Gastrocnemius medialis (tissue), 4 donors: ENCODE measurements around the gene FLT4. TPM values are rescaled to one million over a fixed set of nuclear protein-coding genes. Genes with fewer than 3 reads are reported as not detected.

Experiments used
- ATAC-seq, 2 donors: fragments of 150-250 bp; one replicate each; pipeline ENCODE4 v1.9.1; 2016
- DNase-seq, 2 donors: peaks; one replicate each; pipeline ENCODE4 v3.0.0-alpha.2; 2019
- H3K27ac ChIP-seq, 4 donors: fragments of 200-600 bp; sonication (generic); 1 replicate in 1 of 4; 2 replicates in 3 of 4; pipeline ENCODE4 v1.5.1; 2016 to 2018; ENCODE audit warnings: mild to moderate bottlenecking in 2 of 4, moderate library complexity in 1 of 4
- H3K27me3 ChIP-seq, 3 donors: fragments of 200-600 bp; sonication (generic) in 2 of 3; 1 replicate in 1 of 3; 2 replicates in 2 of 3; pipeline versions ENCODE4 v1.5.1 to v1.6.0; 2016 to 2019; ENCODE audit warnings: mild to moderate bottlenecking in 1 of 3, moderate library complexity in 1 of 3
- H3K36me3 ChIP-seq, 2 donors: fragments of 200-600 bp; sonication (generic) in 1 of 2; one replicate each; pipeline ENCODE4 v1.5.1; 2017 to 2018
- H3K4me1 ChIP-seq, 2 donors: fragments of 200-600 bp; sonication (generic) in 1 of 2; one replicate each; pipeline ENCODE4 v1.5.1; 2016 to 2017; ENCODE audit warnings: mild to moderate bottlenecking in 2 of 2
- H3K4me3 ChIP-seq, 4 donors: fragments of 200-600 bp; sonication (generic) in 3 of 4; 1 replicate in 1 of 4; 2 replicates in 3 of 4; pipeline ENCODE4 v1.5.1; 2016 to 2019; ENCODE audit warnings: mild to moderate bottlenecking in 2 of 4
- H3K9me3 ChIP-seq, 3 donors: fragments of 200-600 bp; sonication (generic) in 2 of 3; 1 replicate in 1 of 3; 2 replicates in 2 of 3; pipeline ENCODE4 v1.5.1; 2016 to 2019
- POLR2A ChIP-seq, 2 donors: fragments of 450-650 bp; IDR thresholded peaks; one replicate each; pipeline ENCODE4 v1.6.1; 2017; ENCODE audit warnings: antibody characterized with exemption in 2 of 2, mild to moderate bottlenecking in 2 of 2, moderate library complexity in 2 of 2
- in situ Hi-C, 4 donors: fragments of 200-750 bp; cut with MboI; loops; one replicate each; pipeline versions ENCODE4 v1.15.0 to v1.8.0; 2017; ENCODE audit warnings: low sequenced_read_pairs in 4 of 4
- intact Hi-C: fragments of 100-400 bp; cut with DNase I; formaldehyde crosslinking; loops from one replicate; pipeline ENCODE4 v1.15.1; 2023; ENCODE audit warnings: low total_unique reads
- total RNA-seq, 4 donors: library from RNA; depleted of rRNA; stranded (reverse); fragments of >200 nt; gene quantifications; one replicate each; pipeline versions ENCODE4 v1.1.0 to v1.2.3, GENCODE V29; 2016
- TF ChIP-seq, protein P1 (sequence below), 5 experiments: fragments of 450-650 bp in 3 of 5; fragments of 200-600 bp in 2 of 5; sonication (generic) in 2 of 5; IDR thresholded peaks in 4 of 5; conservative IDR thresholded peaks in 1 of 5; 1 replicate in 4 of 5; 2 replicates in 1 of 5; pipeline ENCODE4 v1.5.1; 2016 to 2019; ENCODE audit warnings: antibody characterized with exemption in 5 of 5, mild to moderate bottlenecking in 3 of 5, moderate library complexity in 3 of 5

Gene FLT4
- total RNA-seq, 4 donors from 2014 or later, result 2.6 to 4.7 (median 2.9) TPM

DNA sequence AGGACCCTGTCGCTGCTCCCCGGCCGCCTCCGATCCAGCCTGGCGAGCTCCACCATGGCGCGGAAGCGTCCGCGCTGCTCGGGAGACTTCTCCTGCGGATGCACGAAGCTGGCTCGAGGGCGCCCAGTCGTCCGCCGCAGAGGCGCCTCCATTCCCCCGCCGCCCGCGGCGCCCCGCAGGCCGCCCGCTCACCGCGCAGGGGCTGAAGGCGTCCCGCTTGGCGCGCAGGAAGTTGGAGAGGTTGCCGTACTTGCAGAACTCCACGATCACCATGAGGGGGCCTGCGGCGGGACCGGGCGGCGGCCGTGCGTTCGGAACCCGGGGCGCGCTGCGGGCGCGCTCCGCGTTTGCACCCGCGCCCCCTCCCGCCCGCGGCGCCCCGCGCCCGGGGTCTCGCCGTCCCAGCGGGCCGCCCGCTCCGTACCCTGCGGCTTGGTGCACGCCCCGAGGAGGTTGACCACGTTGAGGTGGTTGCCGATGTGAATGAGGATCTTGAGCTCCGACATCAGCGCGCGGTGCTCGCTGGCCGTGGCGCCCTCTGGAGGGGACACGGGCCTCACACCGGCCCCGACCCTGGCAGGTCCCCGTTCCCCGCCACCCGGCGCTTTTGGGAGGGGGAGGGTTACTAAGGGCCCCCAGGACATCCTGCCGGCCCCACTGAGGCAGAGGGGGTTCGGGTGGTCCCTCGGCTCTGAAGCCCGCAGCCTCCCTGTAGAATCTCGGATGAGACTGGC is 30.4 kb downstream of the FLT4 start:
- in situ Hi-C loops (no loop called here), intact Hi-C loops (no loop called here)
- H3K4me1 ChIP-seq, result no peaks in the 10 kb centered on the region
- DNase-seq (no peak), ATAC-seq (no peak)
- TF ChIP-seq, protein P1, sequence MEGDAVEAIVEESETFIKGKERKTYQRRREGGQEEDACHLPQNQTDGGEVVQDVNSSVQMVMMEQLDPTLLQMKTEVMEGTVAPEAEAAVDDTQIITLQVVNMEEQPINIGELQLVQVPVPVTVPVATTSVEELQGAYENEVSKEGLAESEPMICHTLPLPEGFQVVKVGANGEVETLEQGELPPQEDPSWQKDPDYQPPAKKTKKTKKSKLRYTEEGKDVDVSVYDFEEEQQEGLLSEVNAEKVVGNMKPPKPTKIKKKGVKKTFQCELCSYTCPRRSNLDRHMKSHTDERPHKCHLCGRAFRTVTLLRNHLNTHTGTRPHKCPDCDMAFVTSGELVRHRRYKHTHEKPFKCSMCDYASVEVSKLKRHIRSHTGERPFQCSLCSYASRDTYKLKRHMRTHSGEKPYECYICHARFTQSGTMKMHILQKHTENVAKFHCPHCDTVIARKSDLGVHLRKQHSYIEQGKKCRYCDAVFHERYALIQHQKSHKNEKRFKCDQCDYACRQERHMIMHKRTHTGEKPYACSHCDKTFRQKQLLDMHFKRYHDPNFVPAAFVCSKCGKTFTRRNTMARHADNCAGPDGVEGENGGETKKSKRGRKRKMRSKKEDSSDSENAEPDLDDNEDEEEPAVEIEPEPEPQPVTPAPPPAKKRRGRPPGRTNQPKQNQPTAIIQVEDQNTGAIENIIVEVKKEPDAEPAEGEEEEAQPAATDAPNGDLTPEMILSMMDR (IDR thresholded peaks at IDR 0.05 in 4 of 5, conservative IDR thresholded peaks at IDR 0.05 in 1 of 5), result no peak
- no peak for TF ChIP-seq POLR2A (IDR thresholded peaks at IDR 0.05)
- no peaks in the 10 kb centered on the region for H3K36me3 ChIP-seq
- H3K27me3 ChIP-seq, result peaks cover 0 to 16% (median 0%) of the 10 kb centered on the region in 3 donors
- H3K27ac ChIP-seq, result no peak overlapping the region
- no peaks in the 10 kb centered on the region for H3K9me3 ChIP-seq
- H3K4me3 ChIP-seq, result no peak overlapping the region

DNA sequence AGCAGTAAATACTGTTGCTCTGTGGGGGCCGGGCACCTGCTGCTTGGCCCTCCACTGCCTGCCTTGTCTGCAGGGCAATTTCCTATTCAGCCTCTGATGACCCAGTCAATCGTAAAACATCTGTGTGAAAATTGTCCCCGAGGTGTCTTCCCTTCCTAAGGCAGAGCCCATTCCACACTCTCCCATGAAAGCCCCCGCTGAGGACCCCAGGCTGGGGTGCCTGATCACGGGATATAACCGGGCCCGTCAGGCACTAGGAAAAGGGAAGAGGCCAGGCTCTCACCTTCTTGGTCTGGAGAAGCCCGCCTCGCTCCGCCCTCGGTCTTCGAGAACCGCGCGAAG is 30.9 kb downstream of the FLT4 start:
- intact Hi-C loops (no loop called here), in situ Hi-C loops (no loop called here)
- Histone ChIP-seq H3K9me3 (no peaks in the 10 kb centered on the region), H3K4me1 (no peaks in the 10 kb centered on the region), H3K27ac (no peak overlapping the region), H3K36me3 (no peaks in the 10 kb centered on the region), H3K27me3 (peaks cover 0 to 16% (median 0%) of the 10 kb centered on the region in 3 donors), H3K4me3 (no peak overlapping the region)
- ATAC-seq (no peak), DNase-seq (no peak)
- TF ChIP-seq, protein P1 (IDR thresholded peaks at IDR 0.05 in 4 of 5, conservative IDR thresholded peaks at IDR 0.05 in 1 of 5), result no peak
- TF ChIP-seq POLR2A (IDR thresholded peaks at IDR 0.05), result no peak

DNA sequence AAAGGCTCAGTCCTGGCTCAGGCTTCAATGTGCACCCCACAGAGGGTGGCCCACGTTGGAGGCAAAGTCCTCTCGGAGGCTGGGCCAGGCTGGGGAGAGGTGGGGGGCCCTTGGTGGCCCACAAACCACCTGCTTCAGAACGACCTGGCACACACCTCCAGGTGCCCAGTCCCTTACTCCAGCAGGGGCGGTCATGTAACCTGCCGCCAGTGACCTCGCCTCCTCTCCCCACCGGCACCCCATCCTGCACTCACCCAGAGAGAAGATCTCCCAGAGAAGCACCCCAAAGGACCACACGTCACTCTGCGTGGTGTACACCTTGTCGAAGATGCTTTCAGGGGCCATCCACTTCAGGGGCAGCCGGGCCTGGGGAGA is 35.6 kb downstream of the FLT4 start:
- intact Hi-C loops, result no loop called here
- DNase-seq (no peak), ATAC-seq (no peak)
- Histone ChIP-seq H3K4me3 (no peak overlapping the region), H3K27ac (no peak overlapping the region), H3K36me3 (no peaks in the 10 kb centered on the region), H3K4me1 (no peaks in the 10 kb centered on the region), H3K27me3 (peaks cover 0 to 6% (median 0%) of the 10 kb centered on the region in 3 donors), H3K9me3 (no peaks in the 10 kb centered on the region)
- in situ Hi-C loops, result no loop called here
- TF ChIP-seq, protein P1 (IDR thresholded peaks at IDR 0.05 in 4 of 5, conservative IDR thresholded peaks at IDR 0.05 in 1 of 5), result no peak
- no peak for TF ChIP-seq POLR2A (IDR thresholded peaks at IDR 0.05)

DNA sequence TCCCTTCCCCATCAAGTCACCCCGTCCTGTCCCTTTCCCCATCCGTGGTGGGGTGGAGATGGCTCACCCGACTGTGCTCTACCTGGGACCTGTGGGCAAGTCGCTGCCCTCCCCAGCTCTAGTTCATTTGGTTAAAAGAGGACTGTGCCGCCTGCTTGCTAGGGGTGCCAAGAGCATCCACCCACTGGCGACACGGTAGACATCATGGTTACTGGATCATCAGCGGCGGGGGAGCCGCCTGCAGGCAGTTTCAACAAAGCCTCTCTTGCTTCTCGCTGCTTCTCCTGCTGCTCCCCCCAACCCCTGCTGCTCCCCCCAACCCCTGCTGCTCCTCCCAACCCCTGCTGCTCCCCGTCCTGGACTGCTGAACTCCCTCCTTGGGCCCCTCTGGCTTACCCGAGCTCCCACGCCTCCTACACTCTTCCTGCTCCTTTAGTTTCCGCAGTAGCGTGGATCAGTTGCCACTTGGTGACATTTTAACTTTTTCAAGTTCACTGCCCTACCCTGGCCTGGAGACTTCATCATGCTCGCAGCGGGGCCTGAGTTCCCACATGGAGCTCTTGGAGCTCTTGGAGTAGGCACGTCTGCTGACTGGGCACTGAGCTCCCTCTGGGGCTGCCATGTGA is 36.1 kb downstream of the FLT4 start:
- Histone ChIP-seq H3K27me3 (peaks cover 0 to 4% (median 0%) of the 10 kb centered on the region in 3 donors), H3K27ac (no peak overlapping the region), H3K9me3 (no peaks in the 10 kb centered on the region), H3K36me3 (no peaks in the 10 kb centered on the region), H3K4me1 (no peaks in the 10 kb centered on the region), H3K4me3 (no peak overlapping the region)
- ATAC-seq (no peak), DNase-seq (no peak)
- intact Hi-C loops (no loop called here), in situ Hi-C loops (no loop called here)
- no peak for TF ChIP-seq POLR2A (IDR thresholded peaks at IDR 0.05)
- TF ChIP-seq, protein P1 (IDR thresholded peaks at IDR 0.05 in 4 of 5, conservative IDR thresholded peaks at IDR 0.05 in 1 of 5), result no peak
